ENCODE data around the gene UBXN7.

GRCh38 chr3:196332168-196332567 lies 100.1 kb downstream of the UBXN7 start:
- TF ChIP-seq CTCF (IDR thresholded peaks at IDR 0.05; ENCODE audit: insufficient read depth, low read length, poor library complexity, severe bottlenecking) (no peak), EZH2phosphoT487 (conservative IDR thresholded peaks at IDR 0.05; ENCODE audit: low read length) (no peak)
